K562 (cell line): ENCODE results near the gene PPM1H. TPM values are rescaled to one million over a fixed set of nuclear protein-coding genes. Genes with fewer than 3 reads are reported as not detected.
A peak's percentile ranks its signal among the peaks of the same experiment; 100 is the strongest.

Experiments used
- GATAD2B ChIP-seq: fragments of 450-650 bp; IDR thresholded peaks from 2 replicates; pipeline ENCODE4 v1.6.1; 2017; ENCODE audit warnings: mild to moderate bottlenecking, borderline replicate concordance
- GTF2E2 ChIP-seq: fragments of 200-800 bp; sonication (Bioruptor generic); IDR thresholded peaks from 2 replicates; pipeline ENCODE4 v1.6.1; 2016; ENCODE audit warnings: missing genetic modification characterization, missing compliant biosample characterization
- HNRNPLL ChIP-seq: fragments of 200-400 bp; formaldehyde crosslinking; IDR thresholded peaks from 2 replicates; pipeline ENCODE4 v1.6.1; 2017; ENCODE audit warnings: low read length, low read depth, mild to moderate bottlenecking; ENCODE audit not compliant: poor library complexity, severe bottlenecking
- NRF1 ChIP-seq, 2 experiments: fragments of 450-650 bp; IDR thresholded peaks in 1 of 2; conservative IDR thresholded peaks in 1 of 2; 2 replicates each; pipeline ENCODE4 v1.6.1; 2014; ENCODE audit warnings: mild to moderate bottlenecking in 2 of 2
- NUFIP1 ChIP-seq: fragments of 450-650 bp; IDR thresholded peaks from 2 replicates; pipeline ENCODE4 v1.6.1; 2018; ENCODE audit not compliant: partially characterized antibody
- POLR2A ChIP-seq: fragments of 450-650 bp; conservative IDR thresholded peaks from 2 replicates; pipeline ENCODE4 v1.6.1; 2016
- RAD21 ChIP-seq, 2 experiments: fragments of 250-450 bp in 1 of 2; fragments of 450-650 bp in 1 of 2; sonication (Bioruptor Pico) in 1 of 2; formaldehyde crosslinking in 1 of 2; IDR thresholded peaks in 1 of 2; conservative IDR thresholded peaks in 1 of 2; 2 replicates each; pipeline versions ENCODE4 v1.4.0 to v1.8.0; 2020 to 2022; ENCODE audit warnings: mild to moderate bottlenecking in 2 of 2, moderate library complexity in 1 of 2
- RBBP5 ChIP-seq: fragments of 200-600 bp; sonication (generic); IDR thresholded peaks from 2 replicates; pipeline ENCODE4 v1.6.1; 2012; ENCODE audit warnings: borderline replicate concordance, mild to moderate bottlenecking, low read length, control low read depth, inconsistent platforms; ENCODE audit not compliant: insufficient read depth, poor library complexity, severe bottlenecking
- RBM22 ChIP-seq: fragments of 200-400 bp; formaldehyde crosslinking; IDR thresholded peaks from 2 replicates; pipeline ENCODE4 v1.6.1; 2018; ENCODE audit warnings: low read length, low read depth; ENCODE audit not compliant: poor library complexity, severe bottlenecking
- TAF15 ChIP-seq: fragments of 200-400 bp; formaldehyde crosslinking; IDR thresholded peaks from 2 replicates; pipeline ENCODE4 v1.6.1; 2017; ENCODE audit warnings: mild to moderate bottlenecking, low read depth, low read length, moderate library complexity
- TCFL5 ChIP-seq: fragments of 250-450 bp; sonication (Bioruptor Pico); conservative IDR thresholded peaks from 2 replicates; pipeline ENCODE4 v1.6.1; 2021; ENCODE audit warnings: mild to moderate bottlenecking, moderate library complexity, matching md5 sums
- ZNF133 ChIP-seq: fragments of 250-450 bp; sonication (Bioruptor Pico); IDR thresholded peaks from 2 replicates; pipeline ENCODE4 v1.4.0; 2020; ENCODE audit warnings: mild to moderate bottlenecking
- ZNF212 ChIP-seq: fragments of 450-650 bp; formaldehyde crosslinking; IDR thresholded peaks from 2 replicates; pipeline ENCODE4 v1.4.0; 2020; ENCODE audit warnings: mild to moderate bottlenecking
- ZSCAN29 ChIP-seq: fragments of 450-650 bp; IDR thresholded peaks from 2 replicates; pipeline ENCODE4 v1.6.1; 2017
- polyA plus RNA-seq, 8 experiments: library from polyadenylated mRNA; depleted of rRNA in 4 of 8; stranded (reverse) in 5 of 8; unstranded in 3 of 8; fragments of >200 nt; fragmentation: Nextera tagmentation in 2 of 8; fragmentation: Illumina TruSeq in 1 of 8; extraction: Ambion mirVana in 2 of 8; extraction: Trizol in 1 of 8; gene quantifications; 2 replicates each; pipeline versions ENCODE4 v1.2.1 to v1.2.3, GENCODE V29; 2011 to 2014; ENCODE audit warnings: inconsistent platforms in 1 of 8, missing spikeins in 1 of 8
- total RNA-seq, 7 experiments: library from RNA; depleted of rRNA in 6 of 7; stranded (reverse); fragments of >200 nt in 6 of 7; fragmentation: Illumina TruSeq in 2 of 7; extraction: Trizol in 2 of 7; gene quantifications; 2 replicates each; pipeline versions ENCODE4 v1.2.1 to v1.2.3, GENCODE V29; 2011 to 2021; ENCODE audit warnings: low replicate concordance in 1 of 7
- TF ChIP-seq, protein P1 (sequence below): sonication (generic); formaldehyde crosslinking; IDR thresholded peaks from 2 replicates; pipeline ENCODE4 v1.8.1; 2022; ENCODE audit warnings: missing genetic modification reagents
- TF ChIP-seq, protein P2 (sequence below): sonication (generic); formaldehyde crosslinking; IDR thresholded peaks from 2 replicates; pipeline ENCODE4 v1.8.0; 2022; ENCODE audit warnings: mild to moderate bottlenecking, missing genetic modification reagents
- TF ChIP-seq, protein P3 (sequence below): fragments of 250-450 bp; sonication (Bioruptor Pico); IDR thresholded peaks from 2 replicates; pipeline ENCODE4 v1.5.1; 2021; ENCODE audit warnings: mild to moderate bottlenecking
- TF ChIP-seq, protein P4 (sequence below), 2 experiments: fragments of 450-650 bp in 1 of 2; sonication (generic) in 1 of 2; formaldehyde crosslinking in 1 of 2; IDR thresholded peaks in 1 of 2; conservative IDR thresholded peaks in 1 of 2; 2 replicates each; pipeline versions ENCODE4 v1.6.1 to v1.8.1; 2016 to 2023; ENCODE audit warnings: mild to moderate bottlenecking in 2 of 2, moderate library complexity in 2 of 2, inconsistent platforms in 1 of 2, missing genetic modification reagents in 1 of 2

The PPM1H gene
- total and polyA plus RNA-seq, 9 of the 15 experiments (the other 6 are each of a cell fraction or from before 2014, with no cell fraction given): 5.3 to 29.3 (median 11.3) TPM

DNA sequence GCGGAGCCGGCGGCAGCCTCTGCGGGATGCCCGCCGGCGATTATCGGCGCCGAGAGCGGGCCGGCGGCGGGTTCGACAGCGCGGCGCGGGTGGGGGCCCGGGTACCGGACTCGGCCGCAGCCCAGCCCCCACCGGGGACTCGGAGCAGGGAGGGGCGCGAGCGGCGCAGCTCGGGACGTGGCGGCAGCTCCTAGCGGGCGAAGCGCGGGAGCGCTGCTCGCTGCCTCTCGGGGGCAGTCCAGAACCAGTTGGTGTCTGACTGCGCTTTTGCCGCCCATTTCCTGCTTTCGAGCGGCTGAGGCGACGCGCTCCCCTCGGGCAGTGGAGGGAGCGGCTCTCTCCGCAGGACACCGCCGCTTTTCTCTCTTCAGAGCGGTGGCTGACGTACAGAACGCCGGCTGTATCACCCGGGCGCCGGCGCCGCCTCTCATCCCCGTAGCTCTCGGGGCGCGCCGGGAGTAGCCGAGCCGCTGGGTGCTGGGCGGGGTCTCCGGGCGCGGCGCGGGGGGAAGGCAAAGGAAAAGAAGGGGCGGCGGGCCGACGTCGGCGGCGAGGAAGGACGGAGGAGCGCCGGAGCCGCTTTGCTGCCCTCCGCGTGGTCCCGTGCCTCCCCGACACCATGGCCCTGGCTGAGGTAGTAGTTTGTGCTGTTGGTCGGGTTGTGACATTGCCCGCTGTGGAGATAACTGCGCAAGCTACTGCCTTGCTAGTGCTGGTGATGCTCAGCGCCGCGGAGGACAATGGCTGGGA is 331.7 kb downstream of the PPM1H start (continued):
- TF ChIP-seq RAD21 (CRISPR knock-in tag; conservative IDR thresholded peaks at IDR 0.05 in 1 of 2, IDR thresholded peaks at IDR 0.05 in 1 of 2): peak; percentile 53 to 60
- TF ChIP-seq GATAD2B: peak; percentile 71; the same call in 1 of the 2 replicates
- peak; percentile 84 for TF ChIP-seq HNRNPLL
- TF ChIP-seq, protein P1, sequence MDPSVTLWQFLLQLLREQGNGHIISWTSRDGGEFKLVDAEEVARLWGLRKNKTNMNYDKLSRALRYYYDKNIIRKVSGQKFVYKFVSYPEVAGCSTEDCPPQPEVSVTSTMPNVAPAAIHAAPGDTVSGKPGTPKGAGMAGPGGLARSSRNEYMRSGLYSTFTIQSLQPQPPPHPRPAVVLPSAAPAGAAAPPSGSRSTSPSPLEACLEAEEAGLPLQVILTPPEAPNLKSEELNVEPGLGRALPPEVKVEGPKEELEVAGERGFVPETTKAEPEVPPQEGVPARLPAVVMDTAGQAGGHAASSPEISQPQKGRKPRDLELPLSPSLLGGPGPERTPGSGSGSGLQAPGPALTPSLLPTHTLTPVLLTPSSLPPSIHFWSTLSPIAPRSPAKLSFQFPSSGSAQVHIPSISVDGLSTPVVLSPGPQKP: no peak
- peak; percentile 22 for TF ChIP-seq RBBP5
- TF ChIP-seq TCFL5 (CRISPR knock-in tag): no peak
- peak; percentile 68; the same call in 1 of the 2 replicates for TF ChIP-seq GTF2E2
- TF ChIP-seq, protein P2, sequence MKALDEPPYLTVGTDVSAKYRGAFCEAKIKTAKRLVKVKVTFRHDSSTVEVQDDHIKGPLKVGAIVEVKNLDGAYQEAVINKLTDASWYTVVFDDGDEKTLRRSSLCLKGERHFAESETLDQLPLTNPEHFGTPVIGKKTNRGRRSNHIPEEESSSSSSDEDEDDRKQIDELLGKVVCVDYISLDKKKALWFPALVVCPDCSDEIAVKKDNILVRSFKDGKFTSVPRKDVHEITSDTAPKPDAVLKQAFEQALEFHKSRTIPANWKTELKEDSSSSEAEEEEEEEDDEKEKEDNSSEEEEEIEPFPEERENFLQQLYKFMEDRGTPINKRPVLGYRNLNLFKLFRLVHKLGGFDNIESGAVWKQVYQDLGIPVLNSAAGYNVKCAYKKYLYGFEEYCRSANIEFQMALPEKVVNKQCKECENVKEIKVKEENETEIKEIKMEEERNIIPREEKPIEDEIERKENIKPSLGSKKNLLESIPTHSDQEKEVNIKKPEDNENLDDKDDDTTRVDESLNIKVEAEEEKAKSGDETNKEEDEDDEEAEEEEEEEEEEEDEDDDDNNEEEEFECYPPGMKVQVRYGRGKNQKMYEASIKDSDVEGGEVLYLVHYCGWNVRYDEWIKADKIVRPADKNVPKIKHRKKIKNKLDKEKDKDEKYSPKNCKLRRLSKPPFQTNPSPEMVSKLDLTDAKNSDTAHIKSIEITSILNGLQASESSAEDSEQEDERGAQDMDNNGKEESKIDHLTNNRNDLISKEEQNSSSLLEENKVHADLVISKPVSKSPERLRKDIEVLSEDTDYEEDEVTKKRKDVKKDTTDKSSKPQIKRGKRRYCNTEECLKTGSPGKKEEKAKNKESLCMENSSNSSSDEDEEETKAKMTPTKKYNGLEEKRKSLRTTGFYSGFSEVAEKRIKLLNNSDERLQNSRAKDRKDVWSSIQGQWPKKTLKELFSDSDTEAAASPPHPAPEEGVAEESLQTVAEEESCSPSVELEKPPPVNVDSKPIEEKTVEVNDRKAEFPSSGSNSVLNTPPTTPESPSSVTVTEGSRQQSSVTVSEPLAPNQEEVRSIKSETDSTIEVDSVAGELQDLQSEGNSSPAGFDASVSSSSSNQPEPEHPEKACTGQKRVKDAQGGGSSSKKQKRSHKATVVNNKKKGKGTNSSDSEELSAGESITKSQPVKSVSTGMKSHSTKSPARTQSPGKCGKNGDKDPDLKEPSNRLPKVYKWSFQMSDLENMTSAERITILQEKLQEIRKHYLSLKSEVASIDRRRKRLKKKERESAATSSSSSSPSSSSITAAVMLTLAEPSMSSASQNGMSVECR (CRISPR knock-in tag): peak; percentile 57; the same call in 1 of the 2 replicates
- 0 out of 2 replicates have a peak, but pooled peaks have one; percentile 38 for TF ChIP-seq ZNF212
- TF ChIP-seq ZSCAN29: peak; percentile 45; the same call in 1 of the 2 replicates
- no peak for TF ChIP-seq TAF15
- TF ChIP-seq NUFIP1: no peak
- TF ChIP-seq, protein P3, sequence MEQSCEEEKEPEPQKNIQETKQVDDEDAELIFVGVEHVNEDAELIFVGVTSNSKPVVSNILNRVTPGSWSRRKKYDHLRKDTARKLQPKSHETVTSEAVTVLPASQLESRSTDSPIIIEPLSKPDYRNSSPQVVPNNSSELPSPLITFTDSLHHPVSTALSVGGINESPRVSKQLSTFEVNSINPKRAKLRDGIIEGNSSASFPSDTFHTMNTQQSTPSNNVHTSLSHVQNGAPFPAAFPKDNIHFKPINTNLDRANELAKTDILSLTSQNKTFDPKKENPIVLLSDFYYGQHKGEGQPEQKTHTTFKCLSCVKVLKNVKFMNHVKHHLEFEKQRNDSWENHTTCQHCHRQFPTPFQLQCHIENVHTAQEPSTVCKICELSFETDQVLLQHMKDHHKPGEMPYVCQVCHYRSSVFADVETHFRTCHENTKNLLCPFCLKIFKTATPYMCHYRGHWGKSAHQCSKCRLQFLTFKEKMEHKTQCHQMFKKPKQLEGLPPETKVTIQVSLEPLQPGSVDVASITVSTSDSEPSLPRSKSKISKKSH: no peak
- peak; percentile 83 for TF ChIP-seq POLR2A
- peak; percentile 71 to 76 for TF ChIP-seq NRF1 (conservative IDR thresholded peaks at IDR 0.05 in 1 of 2, IDR thresholded peaks at IDR 0.05 in 1 of 2)
- 0 out of 2 replicates have a peak, but pooled peaks have one; percentile 53 for TF ChIP-seq ZNF133 (CRISPR knock-in tag)
- TF ChIP-seq, protein P4, sequence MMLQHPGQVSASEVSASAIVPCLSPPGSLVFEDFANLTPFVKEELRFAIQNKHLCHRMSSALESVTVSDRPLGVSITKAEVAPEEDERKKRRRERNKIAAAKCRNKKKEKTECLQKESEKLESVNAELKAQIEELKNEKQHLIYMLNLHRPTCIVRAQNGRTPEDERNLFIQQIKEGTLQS (IDR thresholded peaks at IDR 0.05): no peak
- TF ChIP-seq, protein P4 (CRISPR knock-in tag; conservative IDR thresholded peaks at IDR 0.05): 0 out of 2 replicates have a peak, but pooled peaks have one; percentile 13
- TF ChIP-seq RBM22: peak; percentile 91
